Measurements from ENCODE around the gene ADCK1.

- TF ChIP-seq, protein P1, sequence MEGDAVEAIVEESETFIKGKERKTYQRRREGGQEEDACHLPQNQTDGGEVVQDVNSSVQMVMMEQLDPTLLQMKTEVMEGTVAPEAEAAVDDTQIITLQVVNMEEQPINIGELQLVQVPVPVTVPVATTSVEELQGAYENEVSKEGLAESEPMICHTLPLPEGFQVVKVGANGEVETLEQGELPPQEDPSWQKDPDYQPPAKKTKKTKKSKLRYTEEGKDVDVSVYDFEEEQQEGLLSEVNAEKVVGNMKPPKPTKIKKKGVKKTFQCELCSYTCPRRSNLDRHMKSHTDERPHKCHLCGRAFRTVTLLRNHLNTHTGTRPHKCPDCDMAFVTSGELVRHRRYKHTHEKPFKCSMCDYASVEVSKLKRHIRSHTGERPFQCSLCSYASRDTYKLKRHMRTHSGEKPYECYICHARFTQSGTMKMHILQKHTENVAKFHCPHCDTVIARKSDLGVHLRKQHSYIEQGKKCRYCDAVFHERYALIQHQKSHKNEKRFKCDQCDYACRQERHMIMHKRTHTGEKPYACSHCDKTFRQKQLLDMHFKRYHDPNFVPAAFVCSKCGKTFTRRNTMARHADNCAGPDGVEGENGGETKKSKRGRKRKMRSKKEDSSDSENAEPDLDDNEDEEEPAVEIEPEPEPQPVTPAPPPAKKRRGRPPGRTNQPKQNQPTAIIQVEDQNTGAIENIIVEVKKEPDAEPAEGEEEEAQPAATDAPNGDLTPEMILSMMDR (IDR thresholded peaks at IDR 0.05) = no peak
- TF ChIP-seq EZH2 (IDR thresholded peaks at IDR 0.05; ENCODE audit: borderline replicate concordance, insufficient read depth, low read depth, low read length, poor library complexity, severe bottlenecking) = no peak
These were observed 163.0 kb downstream of the ADCK1 start for GRCh38 chr14:77962731-77963520.

Measured in B cell (primary cell).